ENCODE data around the gene CEP112.

DNA sequence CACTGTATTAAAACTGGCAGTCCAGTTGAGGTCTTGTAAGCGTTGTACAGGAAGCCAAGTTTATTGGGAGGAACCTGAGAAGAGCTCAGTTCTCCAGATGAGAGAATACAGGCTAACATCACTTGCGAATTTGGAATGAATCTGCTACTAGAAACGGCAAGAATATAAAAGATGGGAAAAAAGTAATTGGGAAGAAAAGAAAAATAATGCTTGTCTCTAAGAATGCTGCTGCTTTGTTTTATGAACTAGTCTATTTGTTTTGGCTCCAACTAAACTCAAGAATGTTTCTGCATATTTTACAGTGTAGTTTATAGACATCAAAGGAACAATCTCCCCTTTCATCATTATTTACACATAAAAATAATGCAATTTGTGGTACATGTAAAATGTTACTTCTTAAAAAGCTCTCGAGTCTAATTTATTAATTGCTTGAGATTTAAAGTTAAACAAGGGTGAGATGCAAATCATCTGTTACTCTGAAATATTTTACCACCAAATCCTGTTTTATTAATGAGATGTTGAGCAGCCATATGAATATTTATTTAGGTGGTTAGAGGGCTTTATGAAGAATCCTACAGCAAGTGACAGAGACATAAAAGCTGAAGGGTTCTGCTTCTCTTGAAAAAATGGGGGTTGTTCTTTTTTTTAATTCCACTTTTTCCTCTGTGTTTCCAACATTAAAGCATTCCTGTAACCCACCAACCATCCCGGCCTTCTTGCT, 468.3 kb downstream of the CEP112 start:
- TF ChIP-seq, protein P1, sequence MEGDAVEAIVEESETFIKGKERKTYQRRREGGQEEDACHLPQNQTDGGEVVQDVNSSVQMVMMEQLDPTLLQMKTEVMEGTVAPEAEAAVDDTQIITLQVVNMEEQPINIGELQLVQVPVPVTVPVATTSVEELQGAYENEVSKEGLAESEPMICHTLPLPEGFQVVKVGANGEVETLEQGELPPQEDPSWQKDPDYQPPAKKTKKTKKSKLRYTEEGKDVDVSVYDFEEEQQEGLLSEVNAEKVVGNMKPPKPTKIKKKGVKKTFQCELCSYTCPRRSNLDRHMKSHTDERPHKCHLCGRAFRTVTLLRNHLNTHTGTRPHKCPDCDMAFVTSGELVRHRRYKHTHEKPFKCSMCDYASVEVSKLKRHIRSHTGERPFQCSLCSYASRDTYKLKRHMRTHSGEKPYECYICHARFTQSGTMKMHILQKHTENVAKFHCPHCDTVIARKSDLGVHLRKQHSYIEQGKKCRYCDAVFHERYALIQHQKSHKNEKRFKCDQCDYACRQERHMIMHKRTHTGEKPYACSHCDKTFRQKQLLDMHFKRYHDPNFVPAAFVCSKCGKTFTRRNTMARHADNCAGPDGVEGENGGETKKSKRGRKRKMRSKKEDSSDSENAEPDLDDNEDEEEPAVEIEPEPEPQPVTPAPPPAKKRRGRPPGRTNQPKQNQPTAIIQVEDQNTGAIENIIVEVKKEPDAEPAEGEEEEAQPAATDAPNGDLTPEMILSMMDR (IDR thresholded peaks at IDR 0.05; ENCODE audit: extremely low read depth in 1 of 2, insufficient read depth in 1 of 2, low read depth in 1 of 2, low read length in 2 of 2), result no peak
- TF ChIP-seq, protein P2, sequence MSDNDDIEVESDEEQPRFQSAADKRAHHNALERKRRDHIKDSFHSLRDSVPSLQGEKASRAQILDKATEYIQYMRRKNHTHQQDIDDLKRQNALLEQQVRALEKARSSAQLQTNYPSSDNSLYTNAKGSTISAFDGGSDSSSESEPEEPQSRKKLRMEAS (IDR thresholded peaks at IDR 0.05; ENCODE audit: insufficient read depth, insufficient read length), result no peak
- TF ChIP-seq EZH2 (IDR thresholded peaks at IDR 0.05; ENCODE audit: borderline replicate concordance, low read depth, low read length, severe bottlenecking), result no peak
- no peak for TF ChIP-seq POLR2A (IDR thresholded peaks at IDR 0.05; ENCODE audit: low read depth, low read length)

Data from endothelial cell of umbilical vein (primary cell).